ENCODE data around the gene ZNF688. TPM values are rescaled to one million over a fixed set of nuclear protein-coding genes. Genes with fewer than 3 reads are reported as not detected.

The ZNF688 gene
- total and polyA plus RNA-seq, 2 of the 8 experiments (the other 6 are each of a cell fraction or from before 2014, with no cell fraction given): 2.7 to 3.5 TPM

DNA sequence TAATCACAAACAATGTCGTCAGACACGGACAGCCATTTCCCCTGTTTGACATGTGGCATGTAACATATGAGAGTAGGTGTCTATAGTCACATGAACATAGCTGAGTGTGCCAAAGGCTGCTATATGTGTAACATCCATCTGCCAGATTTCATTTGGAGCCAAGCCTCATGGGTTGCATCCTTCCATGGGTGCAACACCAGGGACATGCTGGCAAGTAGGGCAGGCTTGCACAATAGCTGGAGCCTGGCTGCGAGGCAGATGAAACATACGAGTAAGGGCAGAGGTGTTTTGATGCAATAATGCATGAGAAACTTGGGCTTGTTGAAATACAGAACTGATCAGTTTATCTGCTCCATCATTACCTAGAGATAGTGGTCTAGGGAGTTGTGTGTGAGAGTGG lies 47.7 kb upstream of the ZNF688 start (continued):
- TF ChIP-seq, protein P1, sequence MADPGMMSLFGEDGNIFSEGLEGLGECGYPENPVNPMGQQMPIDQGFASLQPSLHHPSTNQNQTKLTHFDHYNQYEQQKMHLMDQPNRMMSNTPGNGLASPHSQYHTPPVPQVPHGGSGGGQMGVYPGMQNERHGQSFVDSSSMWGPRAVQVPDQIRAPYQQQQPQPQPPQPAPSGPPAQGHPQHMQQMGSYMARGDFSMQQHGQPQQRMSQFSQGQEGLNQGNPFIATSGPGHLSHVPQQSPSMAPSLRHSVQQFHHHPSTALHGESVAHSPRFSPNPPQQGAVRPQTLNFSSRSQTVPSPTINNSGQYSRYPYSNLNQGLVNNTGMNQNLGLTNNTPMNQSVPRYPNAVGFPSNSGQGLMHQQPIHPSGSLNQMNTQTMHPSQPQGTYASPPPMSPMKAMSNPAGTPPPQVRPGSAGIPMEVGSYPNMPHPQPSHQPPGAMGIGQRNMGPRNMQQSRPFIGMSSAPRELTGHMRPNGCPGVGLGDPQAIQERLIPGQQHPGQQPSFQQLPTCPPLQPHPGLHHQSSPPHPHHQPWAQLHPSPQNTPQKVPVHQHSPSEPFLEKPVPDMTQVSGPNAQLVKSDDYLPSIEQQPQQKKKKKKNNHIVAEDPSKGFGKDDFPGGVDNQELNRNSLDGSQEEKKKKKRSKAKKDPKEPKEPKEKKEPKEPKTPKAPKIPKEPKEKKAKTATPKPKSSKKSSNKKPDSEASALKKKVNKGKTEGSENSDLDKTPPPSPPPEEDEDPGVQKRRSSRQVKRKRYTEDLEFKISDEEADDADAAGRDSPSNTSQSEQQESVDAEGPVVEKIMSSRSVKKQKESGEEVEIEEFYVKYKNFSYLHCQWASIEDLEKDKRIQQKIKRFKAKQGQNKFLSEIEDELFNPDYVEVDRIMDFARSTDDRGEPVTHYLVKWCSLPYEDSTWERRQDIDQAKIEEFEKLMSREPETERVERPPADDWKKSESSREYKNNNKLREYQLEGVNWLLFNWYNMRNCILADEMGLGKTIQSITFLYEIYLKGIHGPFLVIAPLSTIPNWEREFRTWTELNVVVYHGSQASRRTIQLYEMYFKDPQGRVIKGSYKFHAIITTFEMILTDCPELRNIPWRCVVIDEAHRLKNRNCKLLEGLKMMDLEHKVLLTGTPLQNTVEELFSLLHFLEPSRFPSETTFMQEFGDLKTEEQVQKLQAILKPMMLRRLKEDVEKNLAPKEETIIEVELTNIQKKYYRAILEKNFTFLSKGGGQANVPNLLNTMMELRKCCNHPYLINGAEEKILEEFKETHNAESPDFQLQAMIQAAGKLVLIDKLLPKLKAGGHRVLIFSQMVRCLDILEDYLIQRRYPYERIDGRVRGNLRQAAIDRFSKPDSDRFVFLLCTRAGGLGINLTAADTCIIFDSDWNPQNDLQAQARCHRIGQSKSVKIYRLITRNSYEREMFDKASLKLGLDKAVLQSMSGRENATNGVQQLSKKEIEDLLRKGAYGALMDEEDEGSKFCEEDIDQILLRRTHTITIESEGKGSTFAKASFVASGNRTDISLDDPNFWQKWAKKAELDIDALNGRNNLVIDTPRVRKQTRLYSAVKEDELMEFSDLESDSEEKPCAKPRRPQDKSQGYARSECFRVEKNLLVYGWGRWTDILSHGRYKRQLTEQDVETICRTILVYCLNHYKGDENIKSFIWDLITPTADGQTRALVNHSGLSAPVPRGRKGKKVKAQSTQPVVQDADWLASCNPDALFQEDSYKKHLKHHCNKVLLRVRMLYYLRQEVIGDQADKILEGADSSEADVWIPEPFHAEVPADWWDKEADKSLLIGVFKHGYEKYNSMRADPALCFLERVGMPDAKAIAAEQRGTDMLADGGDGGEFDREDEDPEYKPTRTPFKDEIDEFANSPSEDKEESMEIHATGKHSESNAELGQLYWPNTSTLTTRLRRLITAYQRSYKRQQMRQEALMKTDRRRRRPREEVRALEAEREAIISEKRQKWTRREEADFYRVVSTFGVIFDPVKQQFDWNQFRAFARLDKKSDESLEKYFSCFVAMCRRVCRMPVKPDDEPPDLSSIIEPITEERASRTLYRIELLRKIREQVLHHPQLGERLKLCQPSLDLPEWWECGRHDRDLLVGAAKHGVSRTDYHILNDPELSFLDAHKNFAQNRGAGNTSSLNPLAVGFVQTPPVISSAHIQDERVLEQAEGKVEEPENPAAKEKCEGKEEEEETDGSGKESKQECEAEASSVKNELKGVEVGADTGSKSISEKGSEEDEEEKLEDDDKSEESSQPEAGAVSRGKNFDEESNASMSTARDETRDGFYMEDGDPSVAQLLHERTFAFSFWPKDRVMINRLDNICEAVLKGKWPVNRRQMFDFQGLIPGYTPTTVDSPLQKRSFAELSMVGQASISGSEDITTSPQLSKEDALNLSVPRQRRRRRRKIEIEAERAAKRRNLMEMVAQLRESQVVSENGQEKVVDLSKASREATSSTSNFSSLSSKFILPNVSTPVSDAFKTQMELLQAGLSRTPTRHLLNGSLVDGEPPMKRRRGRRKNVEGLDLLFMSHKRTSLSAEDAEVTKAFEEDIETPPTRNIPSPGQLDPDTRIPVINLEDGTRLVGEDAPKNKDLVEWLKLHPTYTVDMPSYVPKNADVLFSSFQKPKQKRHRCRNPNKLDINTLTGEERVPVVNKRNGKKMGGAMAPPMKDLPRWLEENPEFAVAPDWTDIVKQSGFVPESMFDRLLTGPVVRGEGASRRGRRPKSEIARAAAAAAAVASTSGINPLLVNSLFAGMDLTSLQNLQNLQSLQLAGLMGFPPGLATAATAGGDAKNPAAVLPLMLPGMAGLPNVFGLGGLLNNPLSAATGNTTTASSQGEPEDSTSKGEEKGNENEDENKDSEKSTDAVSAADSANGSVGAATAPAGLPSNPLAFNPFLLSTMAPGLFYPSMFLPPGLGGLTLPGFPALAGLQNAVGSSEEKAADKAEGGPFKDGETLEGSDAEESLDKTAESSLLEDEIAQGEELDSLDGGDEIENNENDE (IDR thresholded peaks at IDR 0.05; ENCODE audit: insufficient replicate concordance, low read length): no peak
- no peak for TF ChIP-seq TBP (IDR thresholded peaks at IDR 0.05; ENCODE audit: low read depth, low read length)
- no peak for TF ChIP-seq RNF2 (IDR thresholded peaks at IDR 0.05; ENCODE audit: borderline replicate concordance, low read depth, low read length, missing control alignments, poor library complexity, severe bottlenecking)
- TF ChIP-seq PHF8 (conservative IDR thresholded peaks at IDR 0.05; ENCODE audit: low read depth, low read length): no peak
- TF ChIP-seq SP1 (IDR thresholded peaks at IDR 0.05; ENCODE audit: low read depth, low read length): no peak
- no peak for TF ChIP-seq SIRT6 (IDR thresholded peaks at IDR 0.05; ENCODE audit: low read length)
- TF ChIP-seq CEBPB (IDR thresholded peaks at IDR 0.05; ENCODE audit: low read depth, low read length): no peak
- TF ChIP-seq CREB1 (IDR thresholded peaks at IDR 0.05): no peak
- TF ChIP-seq POLR2A (IDR thresholded peaks at IDR 0.05; ENCODE audit: control extremely low read depth in 1 of 2, low read depth in 2 of 2, low read length in 2 of 2): no peak
- TF ChIP-seq RAD21 (IDR thresholded peaks at IDR 0.05 in 1 of 2, conservative IDR thresholded peaks at IDR 0.05 in 1 of 2; ENCODE audit: low read depth in 2 of 2, low read length in 2 of 2): no peak
- TF ChIP-seq CBX8 (IDR thresholded peaks at IDR 0.05; ENCODE audit: borderline replicate concordance, low read depth, low read length): no peak
- no peak for TF ChIP-seq SP2 (IDR thresholded peaks at IDR 0.05; ENCODE audit: low read length)
- TF ChIP-seq TAF7 (optimal IDR thresholded peaks at IDR 0.05; ENCODE audit: borderline replicate concordance, low read depth, low read length): no peak

Data from H1 (cell line).